HG03575 (cell line): ENCODE data around the gene EBLN2.

Experiments
- ATAC-seq: cut with Tn5 transposase; IDR thresholded peaks from one replicate; pipeline ENCODE4 v1.9.1; 2021; ENCODE audit not compliant: unreplicated experiment, insufficient number of reproducible peaks, low FRiP score; ENCODE audit errors: extremely low read depth

The EBLN2 gene

GRCh38 chr3:73098026-73098425, 36.6 kb downstream of the EBLN2 start:
- no peak for ATAC-seq

- no peak for ATAC-seq
Measured at GRCh38 chr3:73098873-73099272, 37.4 kb downstream of the EBLN2 start.

GRCh38 chr3:73100741-73101559, 39.5 kb downstream of the EBLN2 start:
- no peak for ATAC-seq

DNA sequence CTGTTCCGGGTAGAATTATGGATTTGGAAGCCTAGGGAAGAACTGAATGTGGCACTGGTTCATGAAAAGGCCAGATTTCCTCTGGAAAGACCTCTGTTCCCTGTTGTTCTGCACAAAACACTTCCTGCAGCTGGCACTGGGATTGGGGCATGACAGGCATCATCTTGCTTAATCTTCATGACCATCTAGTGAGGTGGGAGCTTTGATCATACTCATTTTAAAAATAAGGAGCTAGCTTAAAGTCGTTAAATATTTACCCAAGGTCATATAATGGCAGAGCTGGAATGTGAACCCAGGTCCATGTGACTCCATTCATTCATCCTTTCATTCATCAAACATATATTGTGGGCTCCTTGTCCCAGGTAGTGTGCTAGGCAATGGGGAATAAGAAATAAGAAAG, 40.4 kb downstream of the EBLN2 start:
- no peak for ATAC-seq

DNA sequence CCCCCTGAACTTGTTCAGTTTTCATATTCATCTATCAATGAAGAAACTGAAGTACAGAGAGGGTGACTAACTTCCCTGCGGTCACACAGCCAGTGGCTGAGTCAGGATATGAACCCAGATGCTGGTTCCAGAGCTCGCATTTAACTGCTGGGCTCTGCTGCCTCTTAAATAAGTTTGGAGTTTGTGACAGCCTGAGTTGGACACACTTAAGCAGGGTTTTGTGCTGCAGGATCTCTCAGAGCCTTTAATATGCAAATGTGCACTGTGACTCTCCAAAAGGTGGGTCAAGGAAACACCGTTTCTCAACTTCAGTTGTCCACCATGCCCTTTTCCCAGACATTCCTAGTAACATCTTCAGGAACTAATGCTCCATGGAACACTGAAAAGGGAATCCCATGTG, 45.8 kb downstream of the EBLN2 start:
- no peak for ATAC-seq

GRCh38 chr3:73107676-73108187, 46.3 kb downstream of the EBLN2 start:
- no peak for ATAC-seq

DNA sequence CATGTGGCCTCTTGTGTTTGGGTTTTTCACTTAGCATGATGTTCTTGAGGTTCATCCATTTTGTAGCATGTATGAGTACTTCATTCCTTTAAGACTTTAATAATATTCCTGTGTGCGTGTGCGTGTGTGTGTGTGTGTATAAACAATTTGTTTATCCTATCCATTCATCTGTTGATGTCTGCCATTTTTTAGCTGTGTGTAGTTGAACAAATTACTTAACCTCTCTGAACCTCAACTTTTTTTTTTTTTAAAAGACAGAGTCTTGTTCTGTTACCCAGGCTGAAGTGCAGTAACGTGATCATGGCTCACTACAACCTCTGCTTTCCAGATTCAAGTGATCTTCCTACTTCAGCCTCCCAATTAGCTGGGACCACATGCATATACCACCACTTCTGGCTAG, 47.3 kb downstream of the EBLN2 start:
- ATAC-seq, result no peak

DNA sequence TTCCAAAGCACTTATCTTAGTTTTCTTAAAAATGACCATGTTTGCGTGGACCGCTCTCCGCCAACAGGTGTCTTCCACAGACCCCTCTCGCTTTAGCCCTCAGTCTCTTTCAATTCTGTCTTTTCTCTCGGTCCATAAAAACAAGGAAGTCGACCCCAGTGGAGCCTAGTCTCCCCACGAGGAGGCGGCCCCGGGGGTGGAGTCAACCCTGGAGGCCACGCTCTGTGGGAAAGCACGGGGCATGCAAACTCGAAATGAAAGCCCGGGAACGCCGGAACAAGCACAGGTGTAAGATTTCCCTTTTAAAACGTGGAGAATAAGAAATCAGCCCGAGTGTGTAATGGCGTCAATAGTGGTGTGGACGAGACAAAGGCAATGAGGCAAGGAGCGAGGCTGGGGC, 49.1 kb downstream of the EBLN2 start:
- no peak for ATAC-seq
